Stimulated activated CD8-positive, alpha-beta memory T cell treated with anti-CD3 and anti-CD28 coated beads, Interleukin-15, amount 100 ng/mL, for 24 hours (primary cell): ENCODE results near the gene LRRN4CL.
"Not testable (repeated sequence)": the region's sequence is repeated elsewhere in the genome, so short reads cannot be mapped to it uniquely, and the experiment has no call there.

Source experiments
- DNase-seq: peaks from one replicate; pipeline ENCODE4 v3.0.0-alpha.2; 2020; ENCODE audit warnings: low read depth

LRRN4CL gene

GRCh38 chr11:62675415-62675814, 13.9 kb downstream of the LRRN4CL start:
- not testable (repeated sequence) for DNase-seq

GRCh38 chr11:62673196-62673525, 16.2 kb downstream of the LRRN4CL start:
- DNase-seq = no peak

DNA sequence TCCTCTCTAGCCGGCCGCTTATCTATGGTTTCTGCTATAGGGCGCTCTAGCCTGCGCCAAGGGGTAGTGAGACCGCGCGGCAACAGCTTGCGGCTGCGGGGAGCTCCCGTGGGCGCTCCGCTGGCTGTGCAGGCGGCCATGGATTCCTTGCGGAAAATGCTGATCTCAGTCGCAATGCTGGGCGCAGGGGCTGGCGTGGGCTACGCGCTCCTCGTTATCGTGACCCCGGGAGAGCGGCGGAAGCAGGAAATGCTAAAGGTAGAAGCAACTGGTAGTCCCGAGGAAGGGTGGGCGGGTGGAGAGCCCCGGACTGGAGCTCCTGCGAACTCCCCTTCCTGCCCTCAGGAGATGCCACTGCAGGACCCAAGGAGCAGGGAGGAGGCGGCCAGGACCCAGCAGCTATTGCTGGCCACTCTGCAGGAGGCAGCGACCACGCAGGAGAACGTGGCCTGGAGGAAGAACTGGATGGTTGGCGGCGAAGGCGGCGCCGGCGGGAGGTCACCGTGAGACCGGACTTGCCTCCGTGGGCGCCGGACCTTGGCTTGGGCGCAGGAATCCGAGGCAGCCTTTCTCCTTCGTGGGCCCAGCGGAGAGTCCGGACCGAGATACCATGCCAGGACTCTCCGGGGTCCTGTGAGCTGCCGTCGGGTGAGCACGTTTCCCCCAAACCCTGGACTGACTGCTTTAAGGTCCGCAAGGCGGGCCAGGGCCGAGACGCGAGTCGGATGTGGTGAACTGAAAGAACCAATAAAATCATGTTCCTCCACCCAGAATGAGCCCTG, 17.5 kb downstream of the LRRN4CL start, which contains the start of the genes LBHD1 and UQCC3:
TSS of gene LBHD1 (minus strand) at position 660 of the 782 bp plus-strand sequence. CDS start 2,236 bp downstream, outside the sequence.
TSS of gene UQCC3 (plus strand) at position 66 of the 782 bp plus-strand sequence. CDS start at position 139, 73 bp downstream.
- peak; percentile 57 for DNase-seq

- no peak for DNase-seq
These were observed 18.1 kb downstream of the LRRN4CL start for GRCh38 chr11:62671236-62671607.

DNA sequence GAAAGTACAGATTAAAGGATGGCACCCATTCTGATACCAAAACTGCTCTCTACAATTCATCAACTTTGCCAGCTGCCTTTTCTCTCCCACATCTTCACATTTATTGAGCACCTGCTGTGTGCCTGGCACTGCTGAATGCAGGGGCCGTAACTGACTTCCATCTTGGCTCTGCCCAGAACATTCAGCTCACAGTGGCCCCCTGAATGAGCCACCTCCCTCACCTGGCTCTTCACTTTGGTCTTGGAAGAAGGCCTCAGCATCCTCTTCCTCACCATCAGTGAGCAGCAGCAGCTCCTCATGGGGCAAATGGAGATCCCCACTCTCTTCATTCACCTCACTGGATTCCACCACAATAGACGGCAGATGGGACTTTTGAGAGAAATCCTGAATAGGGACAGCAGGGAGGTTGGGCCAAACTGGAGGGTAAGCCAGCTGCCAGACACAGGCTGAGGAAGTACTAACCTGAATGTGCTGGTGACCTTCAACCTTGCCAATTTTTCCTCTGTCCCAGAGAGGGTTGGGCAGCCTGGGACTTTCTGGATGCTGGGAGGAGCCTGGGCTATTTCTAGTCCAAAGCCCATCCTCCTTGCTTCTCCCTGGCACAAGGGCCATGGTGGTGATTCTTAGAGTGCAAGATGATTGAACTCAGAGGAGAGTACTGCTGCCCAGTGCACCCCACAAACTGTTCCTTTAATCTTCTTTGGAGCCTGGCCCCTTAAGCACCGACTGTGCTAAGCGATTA, 19.7 kb downstream of the LRRN4CL start:
- no peak for DNase-seq

GRCh38 chr11:62667460-62667859, 21.9 kb downstream of the LRRN4CL start:
- DNase-seq = no peak

- no peak for DNase-seq
These were observed 22.9 kb downstream of the LRRN4CL start for GRCh38 chr11:62666259-62666926.

GRCh38 chr11:62665599-62666258, 23.6 kb downstream of the LRRN4CL start:
- DNase-seq = peak; percentile 41

GRCh38 chr11:62665075-62665598, 24.2 kb downstream of the LRRN4CL start, which contains the start of the genes C11orf98 and CSKMT:
TSS of gene C11orf98 (minus strand) at chr11:62665210. CDS start at chr11:62665169, 41 bp downstream.
TSS of gene CSKMT (plus strand) at chr11:62665312. CDS start at chr11:62665880, 568 bp downstream.
- DNase-seq = peak; percentile 92

DNA sequence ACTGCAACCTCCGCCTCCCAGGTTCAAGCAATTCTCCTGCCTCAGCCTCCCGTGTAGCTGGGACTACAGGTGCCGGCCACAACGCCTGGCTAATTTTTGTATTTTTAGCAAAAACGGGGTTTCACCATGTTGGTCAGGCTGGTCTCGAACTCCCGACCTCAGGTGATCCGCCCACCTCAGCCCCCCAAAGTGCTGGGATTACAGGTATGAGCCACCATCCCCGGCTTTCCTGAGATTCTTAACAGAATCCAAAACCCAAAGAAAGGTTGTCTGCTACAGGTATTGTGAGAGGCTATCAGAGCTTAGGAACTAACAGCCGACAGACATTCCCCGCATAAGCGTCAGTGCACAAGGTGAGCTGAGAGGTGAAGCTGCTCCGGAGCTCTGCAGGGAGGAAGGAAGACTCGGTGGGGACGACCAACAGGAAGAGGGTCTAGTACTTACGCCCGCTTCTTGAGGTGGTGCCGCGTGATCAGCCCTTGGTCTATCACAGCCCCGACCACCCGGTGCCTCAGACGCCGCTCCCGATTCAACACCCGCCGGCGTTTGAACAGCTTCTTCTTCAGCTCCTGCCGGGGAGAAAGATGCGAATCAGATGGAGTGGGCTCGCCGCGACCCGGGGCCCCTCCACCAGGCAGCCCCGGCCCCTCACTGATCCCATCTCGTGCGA, 24.8 kb downstream of the LRRN4CL start:
- peak; percentile 22 for DNase-seq

DNA sequence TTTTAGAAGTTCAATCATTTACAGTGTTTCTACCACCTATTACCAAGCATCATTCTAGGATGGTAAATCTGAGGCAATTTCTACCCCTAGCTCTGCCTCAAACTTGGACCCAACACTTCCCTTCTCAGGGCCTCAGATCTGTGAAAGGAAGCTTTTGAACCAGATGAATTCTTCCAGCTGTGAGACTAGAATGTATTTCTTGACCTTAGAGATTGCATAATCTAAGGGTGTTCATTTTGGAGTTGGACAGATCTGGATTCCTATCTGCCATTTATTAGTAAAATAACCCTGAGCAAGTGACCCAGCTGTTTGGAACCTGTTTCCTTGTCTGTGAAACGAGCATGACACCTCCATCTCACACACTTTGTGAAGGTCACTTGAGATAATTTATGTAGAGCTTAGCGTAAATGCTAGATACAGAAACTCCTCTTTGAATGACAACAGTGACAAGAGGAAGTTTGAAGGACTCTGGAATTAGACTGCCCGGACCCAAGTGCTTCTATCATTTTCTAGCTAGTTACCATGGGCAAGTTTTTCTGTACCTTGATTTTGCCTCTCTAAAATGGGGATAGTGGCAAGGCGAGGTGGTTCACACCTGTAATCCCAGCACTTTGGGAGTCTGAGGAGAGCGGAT, 32.4 kb downstream of the LRRN4CL start:
- no peak for DNase-seq

GRCh38 chr11:62654297-62654696, 35.0 kb downstream of the LRRN4CL start:
- no peak for DNase-seq

GRCh38 chr11:62652161-62653006, 36.9 kb downstream of the LRRN4CL start:
- DNase-seq = no peak

DNA sequence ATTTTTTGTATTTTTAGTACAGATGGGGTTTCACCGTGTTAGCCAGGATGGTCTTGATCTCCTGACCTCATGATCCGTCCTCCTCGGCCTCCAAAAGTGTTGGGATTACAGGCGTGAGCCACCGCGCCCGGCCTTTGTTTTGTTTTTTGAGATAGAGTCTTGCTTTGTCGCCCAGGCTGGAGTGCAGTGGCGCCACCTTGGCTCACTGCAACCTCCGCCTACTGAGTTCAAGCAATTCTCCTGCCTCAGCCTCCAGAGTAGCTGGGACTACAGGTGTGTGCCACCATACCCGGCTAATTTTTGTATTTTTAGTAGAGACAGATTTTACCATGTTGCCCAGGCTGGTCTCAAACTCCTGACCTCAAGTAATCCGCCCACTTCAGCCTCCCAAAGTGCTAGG, 39.0 kb downstream of the LRRN4CL start:
- not testable (repeated sequence) for DNase-seq

- no peak for DNase-seq
These were observed 39.8 kb downstream of the LRRN4CL start for GRCh38 chr11:62649486-62649885.

GRCh38 chr11:62648967-62649364, 40.4 kb downstream of the LRRN4CL start:
- no peak for DNase-seq

GRCh38 chr11:62648185-62648966, 41.0 kb downstream of the LRRN4CL start:
- no peak for DNase-seq

DNA sequence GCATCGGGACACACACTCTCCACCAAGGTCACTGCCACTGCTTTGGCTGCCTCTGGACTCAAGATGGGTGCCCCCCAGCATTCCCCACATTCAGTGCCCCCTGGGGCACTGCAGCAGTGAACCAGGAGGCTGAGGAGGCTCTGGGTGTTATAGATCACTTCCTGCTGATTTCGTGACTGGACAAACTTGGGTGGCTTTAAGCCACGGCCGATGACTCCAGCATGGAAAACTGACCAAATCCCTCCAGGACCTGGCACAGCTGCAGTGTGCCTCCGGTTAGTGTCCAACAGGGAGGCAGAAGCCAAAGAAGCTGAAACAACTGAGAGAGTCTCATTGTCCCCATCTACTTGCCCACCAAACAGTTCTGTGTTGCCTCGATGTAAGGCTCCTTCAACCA, 41.7 kb downstream of the LRRN4CL start:
- DNase-seq = no peak
